Trophoblast cell (in vitro differentiated cells and primary cell): ENCODE data around the gene FAM83C.

Source experiments
- DNase-seq, 2 donors: peaks; one replicate each; pipeline ENCODE4 v3.0.0-alpha.2; 2016
- H2AFZ ChIP-seq: 2 replicates; pipeline ENCODE4 v1.6.1; 2013; ENCODE audit warnings: low read length, moderate library complexity, mild to moderate bottlenecking; ENCODE audit not compliant: insufficient read depth, poor library complexity
- H2AK5ac ChIP-seq: 2 replicates; pipeline ENCODE4 v1.6.1; 2013; ENCODE audit warnings: mild to moderate bottlenecking, low read length
- H2BK120ac ChIP-seq: 2 replicates; pipeline ENCODE4 v1.6.1; 2013; ENCODE audit warnings: low read length, mild to moderate bottlenecking, moderate library complexity; ENCODE audit not compliant: insufficient read depth, poor library complexity
- H2BK12ac ChIP-seq: 2 replicates; pipeline ENCODE4 v1.6.1; 2013; ENCODE audit warnings: mild to moderate bottlenecking, low read length, moderate library complexity
- H2BK5ac ChIP-seq: 2 replicates; pipeline ENCODE4 v1.6.1; 2013; ENCODE audit warnings: low read length, low read depth, moderate library complexity, mild to moderate bottlenecking; ENCODE audit not compliant: poor library complexity
- H3K14ac ChIP-seq: 2 replicates; pipeline ENCODE4 v1.6.1; 2013; ENCODE audit warnings: mild to moderate bottlenecking, low read length
- H3K18ac ChIP-seq: 2 replicates; pipeline ENCODE4 v1.6.1; 2013; ENCODE audit warnings: mild to moderate bottlenecking, low read length
- H3K23ac ChIP-seq: 2 replicates; pipeline ENCODE4 v1.6.1; 2013; ENCODE audit warnings: low read length
- H3K27ac ChIP-seq: 2 replicates; pipeline ENCODE4 v1.5.1; 2013; ENCODE audit warnings: low read depth, mild to moderate bottlenecking, inconsistent platforms, low read length, moderate library complexity
- H3K27me3 ChIP-seq: 2 replicates; pipeline ENCODE4 v1.6.1; 2013; ENCODE audit warnings: inconsistent platforms, mild to moderate bottlenecking, low read length, moderate library complexity; ENCODE audit not compliant: insufficient read depth
- H3K36me3 ChIP-seq, 2 experiments: 1 replicate in 1 of 2; 2 replicates in 1 of 2; pipeline ENCODE4 v1.6.1; 2013; ENCODE audit warnings: low read length in 2 of 2, mild to moderate bottlenecking in 2 of 2, moderate library complexity in 1 of 2; ENCODE audit not compliant: insufficient read depth in 2 of 2, control insufficient read depth in 1 of 2
- H3K4ac ChIP-seq: 2 replicates; pipeline ENCODE4 v1.6.1; 2013; ENCODE audit warnings: low read depth, mild to moderate bottlenecking, low read length, moderate library complexity
- H3K4me1 ChIP-seq, 2 experiments: 1 replicate in 1 of 2; 2 replicates in 1 of 2; pipeline ENCODE4 v1.6.1; 2013; ENCODE audit warnings: low read length in 2 of 2, mild to moderate bottlenecking in 2 of 2, moderate library complexity in 1 of 2; ENCODE audit not compliant: insufficient read depth in 2 of 2, control insufficient read depth in 1 of 2
- H3K4me2 ChIP-seq: 2 replicates; pipeline ENCODE4 v1.6.1; 2013; ENCODE audit warnings: inconsistent platforms, mild to moderate bottlenecking, low read length, moderate library complexity
- H3K4me3 ChIP-seq: 2 replicates; pipeline ENCODE4 v1.5.1; 2013; ENCODE audit warnings: mild to moderate bottlenecking, low read depth, low read length, inconsistent platforms
- H3K79me1 ChIP-seq: one replicate; pipeline ENCODE4 v1.6.1; 2013; ENCODE audit warnings: low read length
- H3K79me2 ChIP-seq: 2 replicates; pipeline ENCODE4 v1.6.1; 2013; ENCODE audit warnings: low read length, mild to moderate bottlenecking; ENCODE audit not compliant: control insufficient read depth, insufficient read depth, poor library complexity
- H3K9ac ChIP-seq: 2 replicates; pipeline ENCODE4 v1.6.1; 2013; ENCODE audit warnings: mild to moderate bottlenecking, low read length
- H3K9me3 ChIP-seq: 2 replicates; pipeline ENCODE4 v1.6.1; 2013; ENCODE audit warnings: low read depth, mild to moderate bottlenecking, control low read depth, inconsistent platforms, low read length; ENCODE audit not compliant: insufficient read depth
- H4K12ac ChIP-seq: 2 replicates; pipeline ENCODE4 v1.6.1; 2013; ENCODE audit warnings: low read depth, mild to moderate bottlenecking, low read length, moderate library complexity
- H4K8ac ChIP-seq: 2 replicates; pipeline ENCODE4 v1.6.1; 2013; ENCODE audit warnings: low read depth, mild to moderate bottlenecking, low read length, moderate library complexity
- H4K91ac ChIP-seq: one replicate; pipeline ENCODE4 v1.6.1; 2013; ENCODE audit warnings: low read depth, mild to moderate bottlenecking, low read length, moderate library complexity
- WGBS: extraction: QIAGEN DNeasy Blood & Tissue Kit; methylation state at CpG from one replicate; pipeline ENCODE4 v1.1.7; 2013; ENCODE audit warnings: missing lambda C conversion rate; ENCODE audit not compliant: insufficient read length, insufficient coverage; ENCODE audit errors: extremely low coverage; 5-methylcytosine and 5-hydroxymethylcytosine counted together

FAM83C gene

DNA sequence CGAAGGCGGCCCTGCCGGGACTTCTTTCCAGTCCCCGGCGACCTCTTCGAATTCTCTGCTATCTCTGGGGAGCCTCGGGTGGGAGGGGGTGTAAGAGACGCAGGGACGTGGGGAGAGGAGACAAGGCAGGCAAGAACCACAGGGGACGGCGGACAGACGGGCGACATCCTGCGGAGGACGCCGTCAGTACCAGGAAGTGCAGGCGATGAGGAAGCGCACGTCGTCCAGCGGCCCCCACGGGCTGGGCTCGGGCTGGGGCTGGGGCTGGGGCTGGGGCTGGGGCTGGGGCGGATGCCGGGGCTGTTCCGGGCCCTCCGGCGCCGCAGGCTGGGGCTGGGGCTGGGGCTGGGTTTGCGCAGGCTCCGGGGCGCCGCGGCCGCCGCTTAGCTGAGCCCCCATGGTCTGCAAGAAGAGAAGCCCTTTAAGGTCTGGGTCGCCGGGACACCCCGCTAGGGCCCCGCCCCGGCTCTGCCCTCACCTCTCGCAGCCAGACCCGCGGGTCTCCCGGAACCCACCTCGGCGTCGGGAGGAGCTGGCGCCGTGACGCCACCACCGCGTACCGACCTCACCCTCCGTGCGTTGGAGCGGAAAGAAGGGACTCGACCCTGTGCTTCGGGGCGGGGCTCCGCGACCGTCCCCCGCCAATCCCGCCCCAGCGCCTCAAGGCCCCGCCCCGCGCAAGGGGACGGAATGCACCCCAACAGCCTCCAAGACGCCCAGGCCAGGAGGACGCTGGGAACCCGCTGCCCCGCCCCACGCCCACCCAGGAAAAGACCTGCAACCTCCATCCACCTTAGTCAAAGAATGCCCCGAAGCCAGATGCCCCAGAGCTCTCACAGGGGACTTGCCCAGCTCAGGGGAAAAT lies 14.5 kb downstream of the FAM83C start, which contains the start of gene MMP24OS:
MMP24OS (minus strand) TSS at position 592 of the 865 bp plus-strand sequence; CDS start at position 399, 193 bp downstream.
- Histone ChIP-seq H3K27me3 (no peaks in the 10 kb centered on the region), H2AFZ (peak within 1 kb of the TSS; percentile 69), H3K23ac (no peak within 1 kb of the TSS), H2AK5ac (peak within 1 kb of the TSS; percentile 98), H3K36me3 (peaks cover 49 to 52% of the 10 kb centered on the region in 2 experiments), H3K4me1 (peaks cover 7 to 11% of the 10 kb centered on the region in 2 experiments), H3K27ac (peak within 1 kb of the TSS; percentile 91), H4K12ac (peak within 1 kb of the TSS; percentile 93), H3K79me2 (peaks cover 7% of the 10 kb centered on the region), H3K18ac (peak within 1 kb of the TSS; percentile 95), H3K4me2 (peak within 1 kb of the TSS; percentile 67), H3K4ac (peak within 1 kb of the TSS; percentile 97), H3K9me3 (peaks cover 2% of the 10 kb centered on the region), H3K9ac (peak within 1 kb of the TSS; percentile 74), H4K8ac (peak within 1 kb of the TSS; percentile 89), H2BK5ac (peak within 1 kb of the TSS; percentile 90), H4K91ac (peak within 1 kb of the TSS; percentile 93), H2BK120ac (peak within 1 kb of the TSS; percentile 84), H3K4me3 (peak within 1 kb of the TSS; percentile 73), H3K14ac (peak within 1 kb of the TSS; percentile 93), H3K79me1 (peaks cover 9% of the 10 kb centered on the region), H2BK12ac (peak within 1 kb of the TSS; percentile 54)
- peak; percentile 74 to 95 for DNase-seq
- WGBS, result no CpG with 5 or more reads among the region's 76 CpGs

DNA sequence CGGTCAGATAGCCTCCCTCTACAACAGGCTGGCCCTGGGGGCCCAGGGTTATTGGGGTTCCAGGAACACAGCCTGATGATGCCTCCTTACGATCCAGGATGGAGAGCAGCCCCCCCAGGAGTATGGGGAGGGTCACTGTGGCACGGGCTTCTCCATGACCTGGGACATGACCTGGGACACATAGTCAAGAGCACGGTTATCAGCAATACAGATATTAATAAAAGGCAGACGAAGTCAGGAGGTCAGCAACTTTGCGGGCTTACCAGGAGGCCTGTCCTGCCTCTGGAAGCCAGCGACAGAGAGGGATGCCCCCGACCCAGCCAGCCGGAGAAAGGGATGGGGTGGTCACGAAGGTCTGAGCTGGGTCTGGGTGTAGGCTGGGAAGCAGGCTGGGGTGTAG lies 15.1 kb downstream of the FAM83C start:
- H3K4ac ChIP-seq, result peak overlapping the region; percentile 97
- peak overlapping the region; percentile 89 for H4K8ac ChIP-seq
- H2AK5ac ChIP-seq, result peak overlapping the region; percentile 98
- H3K27ac ChIP-seq, result peak overlapping the region; percentile 91
- H3K14ac ChIP-seq, result peak overlapping the region; percentile 93
- peak overlapping the region; percentile 63 for H2AFZ ChIP-seq
- peaks cover 2% of the 10 kb centered on the region for H3K9me3 ChIP-seq
- no peak for DNase-seq
- peak overlapping the region; percentile 54 for H2BK12ac ChIP-seq
- peak overlapping the region; percentile 93 for H4K12ac ChIP-seq
- H3K79me1 ChIP-seq, result peaks cover 9% of the 10 kb centered on the region
- peak overlapping the region; percentile 67 for H3K4me2 ChIP-seq
- H3K9ac ChIP-seq, result peak overlapping the region; percentile 74
- peaks cover 7% of the 10 kb centered on the region for H3K79me2 ChIP-seq
- H4K91ac ChIP-seq, result peak overlapping the region; percentile 93
- peaks cover 7 to 11% of the 10 kb centered on the region in 2 experiments for H3K4me1 ChIP-seq
- peak overlapping the region; percentile 95 for H3K18ac ChIP-seq
- H3K4me3 ChIP-seq, result peak overlapping the region; percentile 73
- no peak overlapping the region for H3K23ac ChIP-seq
- H2BK5ac ChIP-seq, result peak overlapping the region; percentile 90
- peaks cover 49 to 52% of the 10 kb centered on the region in 2 experiments for H3K36me3 ChIP-seq
- H3K27me3 ChIP-seq, result no peaks in the 10 kb centered on the region
- WGBS, result no CpG with 5 or more reads among the region's 10 CpGs
- H2BK120ac ChIP-seq, result peak overlapping the region; percentile 84

DNA sequence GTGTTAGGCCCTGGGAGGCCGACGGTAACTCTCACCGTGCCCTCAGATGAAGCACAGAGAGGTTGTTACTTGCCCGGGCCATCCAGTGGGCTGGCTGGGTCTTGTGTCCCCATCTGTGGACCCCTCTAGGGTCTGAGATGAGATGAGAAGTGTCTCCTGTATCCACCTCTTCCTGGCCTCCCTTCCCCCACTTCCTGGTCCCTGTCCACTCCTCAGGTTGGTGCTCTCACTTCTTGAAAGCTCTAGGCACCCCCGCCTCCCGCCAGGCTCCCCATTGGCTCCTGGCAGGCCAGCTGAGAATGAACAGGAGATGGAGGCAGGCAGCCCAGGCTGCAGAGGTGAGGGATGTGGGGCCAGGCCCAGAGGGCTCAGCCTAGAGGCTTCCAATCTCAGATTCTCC lies 15.8 kb downstream of the FAM83C start:
- peaks cover 2% of the 10 kb centered on the region for H3K9me3 ChIP-seq
- no peak overlapping the region for H2BK5ac ChIP-seq
- H3K27ac ChIP-seq, result no peak overlapping the region
- H2AK5ac ChIP-seq, result peak overlapping the region; percentile 35
- H3K4me3 ChIP-seq, result no peak overlapping the region
- H2BK120ac ChIP-seq, result no peak overlapping the region
- H3K23ac ChIP-seq, result no peak overlapping the region
- H3K9ac ChIP-seq, result no peak overlapping the region
- peak overlapping the region; percentile 60 for H3K4ac ChIP-seq
- no CpG with 5 or more reads among the region's 6 CpGs for WGBS
- peak overlapping the region; percentile 33 for H3K18ac ChIP-seq
- H4K91ac ChIP-seq, result no peak overlapping the region
- H4K8ac ChIP-seq, result no peak overlapping the region
- H2BK12ac ChIP-seq, result no peak overlapping the region
- peaks cover 10 to 11% of the 10 kb centered on the region in 2 experiments for H3K4me1 ChIP-seq
- peaks cover 9% of the 10 kb centered on the region for H3K79me1 ChIP-seq
- no peak for DNase-seq
- H2AFZ ChIP-seq, result no peak overlapping the region
- H3K36me3 ChIP-seq, result peaks cover 48 to 50% of the 10 kb centered on the region in 2 experiments
- H3K4me2 ChIP-seq, result peak overlapping the region; percentile 67
- peak overlapping the region; percentile 8 for H4K12ac ChIP-seq
- H3K27me3 ChIP-seq, result no peaks in the 10 kb centered on the region
- peak overlapping the region; percentile 24 for H3K14ac ChIP-seq
- H3K79me2 ChIP-seq, result peaks cover 7% of the 10 kb centered on the region

DNA sequence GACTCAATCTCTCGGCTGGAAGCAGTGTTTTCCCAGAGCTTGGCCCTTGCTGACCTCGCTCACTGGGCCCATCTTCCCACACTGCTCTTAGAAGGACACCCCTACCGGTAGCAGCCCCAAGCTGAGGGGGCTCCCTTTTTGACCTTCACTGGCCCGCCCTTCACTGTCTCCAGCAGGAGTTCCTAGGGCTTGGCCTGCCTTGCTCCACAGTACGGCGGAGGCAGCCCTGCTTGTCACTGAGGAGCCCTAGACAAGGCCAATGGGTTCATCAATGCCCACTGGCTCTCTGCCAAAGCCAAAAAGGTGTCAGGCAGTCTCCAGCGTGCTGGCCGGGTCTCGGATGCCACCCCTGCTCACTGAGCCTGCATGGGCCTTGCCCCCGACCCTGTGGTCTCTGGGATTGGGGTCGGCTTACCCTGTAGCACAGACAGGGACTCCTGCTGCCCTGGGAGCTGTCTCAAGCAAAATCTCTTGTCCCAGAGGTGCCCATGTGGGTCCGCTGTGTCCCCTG lies 16.4 kb downstream of the FAM83C start:
- H4K8ac ChIP-seq, result no peak overlapping the region
- H2BK12ac ChIP-seq, result no peak overlapping the region
- no peak overlapping the region for H2BK120ac ChIP-seq
- peaks cover 2% of the 10 kb centered on the region for H3K9me3 ChIP-seq
- H3K4ac ChIP-seq, result no peak overlapping the region
- H3K27me3 ChIP-seq, result no peaks in the 10 kb centered on the region
- peaks cover 45 to 46% of the 10 kb centered on the region in 2 experiments for H3K36me3 ChIP-seq
- H3K4me1 ChIP-seq, result peaks cover 14 to 15% of the 10 kb centered on the region in 2 experiments
- H3K9ac ChIP-seq, result no peak overlapping the region
- H3K18ac ChIP-seq, result no peak overlapping the region
- no peak overlapping the region for H2AK5ac ChIP-seq
- no peak for DNase-seq
- H3K23ac ChIP-seq, result no peak overlapping the region
- no peak overlapping the region for H4K91ac ChIP-seq
- no peak overlapping the region for H3K4me3 ChIP-seq
- no peak overlapping the region for H2BK5ac ChIP-seq
- no peak overlapping the region for H3K4me2 ChIP-seq
- peaks cover 11% of the 10 kb centered on the region for H3K79me1 ChIP-seq
- no peak overlapping the region for H3K14ac ChIP-seq
- WGBS, result no CpG with 5 or more reads among the region's 12 CpGs
- no peak overlapping the region for H3K27ac ChIP-seq
- H2AFZ ChIP-seq, result no peak overlapping the region
- H3K79me2 ChIP-seq, result peaks cover 7% of the 10 kb centered on the region
- H4K12ac ChIP-seq, result no peak overlapping the region
